H9 (cell line): ENCODE results near the gene PLPPR5. TPM values are rescaled to one million over a fixed set of nuclear protein-coding genes. Genes with fewer than 3 reads are reported as not detected.

Source experiments
- DNase-seq: peaks from one replicate; pipeline ENCODE4 v3.0.0-alpha.2; 2017
- H2AFZ ChIP-seq: one replicate; pipeline ENCODE4 v1.6.1; 2013; ENCODE audit warnings: mild to moderate bottlenecking, low read length, control low read depth, moderate library complexity
- H2AK5ac ChIP-seq: 2 replicates; pipeline ENCODE4 v1.6.1; 2013; ENCODE audit warnings: low read length, control low read depth, mixed read lengths; ENCODE audit not compliant: insufficient read length
- H2BK120ac ChIP-seq: one replicate; pipeline ENCODE4 v1.6.1; 2013; ENCODE audit warnings: low read depth, mild to moderate bottlenecking, low read length, control low read depth, inconsistent platforms; ENCODE audit not compliant: poor library complexity, severe bottlenecking
- H2BK12ac ChIP-seq: 2 replicates; pipeline ENCODE4 v1.6.1; 2013; ENCODE audit warnings: low read length, control low read depth, mixed read lengths, low read depth; ENCODE audit not compliant: insufficient read length
- H2BK15ac ChIP-seq: 2 replicates; pipeline ENCODE4 v1.6.1; 2013; ENCODE audit warnings: low read depth, low read length, control low read depth
- H2BK20ac ChIP-seq: one replicate; pipeline ENCODE4 v1.6.1; 2013; ENCODE audit warnings: low read depth, mild to moderate bottlenecking, low read length, control low read depth, inconsistent platforms; ENCODE audit not compliant: poor library complexity, severe bottlenecking
- H2BK5ac ChIP-seq: 2 replicates; pipeline ENCODE4 v1.6.1; 2013; ENCODE audit warnings: low read length, control low read depth, mixed read lengths; ENCODE audit not compliant: insufficient read length
- H3K14ac ChIP-seq: 2 replicates; pipeline ENCODE4 v1.6.1; 2013; ENCODE audit warnings: low read length, control low read depth; ENCODE audit not compliant: insufficient read depth
- H3K18ac ChIP-seq: 2 replicates; pipeline ENCODE4 v1.6.1; 2013; ENCODE audit warnings: low read depth, mild to moderate bottlenecking, mixed read lengths, low read length, control low read depth; ENCODE audit not compliant: insufficient read length
- H3K23ac ChIP-seq: 2 replicates; pipeline ENCODE4 v1.6.1; 2013; ENCODE audit warnings: low read length, control low read depth, mixed read lengths, low read depth; ENCODE audit not compliant: insufficient read length
- H3K23me2 ChIP-seq: 2 replicates; pipeline ENCODE4 v1.6.1; 2013; ENCODE audit warnings: low read depth, mild to moderate bottlenecking, mixed read lengths, low read length, control low read depth; ENCODE audit not compliant: insufficient read length, poor library complexity, severe bottlenecking
- H3K27ac ChIP-seq: 2 replicates; pipeline ENCODE4 v1.5.1; 2013; ENCODE audit warnings: low read length, control low read depth, mixed read lengths, low read depth; ENCODE audit not compliant: insufficient read length
- H3K27me3 ChIP-seq: 2 replicates; pipeline ENCODE4 v1.6.1; 2013; ENCODE audit warnings: low read length, control low read depth, inconsistent platforms; ENCODE audit not compliant: insufficient read depth
- H3K4ac ChIP-seq: 2 replicates; pipeline ENCODE4 v1.6.1; 2013; ENCODE audit warnings: low read depth, mild to moderate bottlenecking, control low read depth, inconsistent platforms, low read length, moderate library complexity
- H3K4me1 ChIP-seq: 2 replicates; pipeline ENCODE4 v1.6.1; 2013; ENCODE audit warnings: low read length, control low read depth, inconsistent platforms; ENCODE audit not compliant: insufficient read depth
- H3K4me2 ChIP-seq: 2 replicates; pipeline ENCODE4 v1.6.1; 2013; ENCODE audit warnings: low read length, control low read depth, mixed read lengths; ENCODE audit not compliant: insufficient read length, insufficient read depth
- H3K56ac ChIP-seq: 2 replicates; pipeline ENCODE4 v1.6.1; 2013; ENCODE audit warnings: low read depth, mild to moderate bottlenecking, mixed read lengths, low read length, control low read depth; ENCODE audit not compliant: insufficient read length
- H3K79me1 ChIP-seq: 2 replicates; pipeline ENCODE4 v1.6.1; 2013; ENCODE audit warnings: low read depth, mild to moderate bottlenecking, moderate library complexity, low read length, control low read depth, inconsistent platforms; ENCODE audit not compliant: insufficient read depth, poor library complexity, severe bottlenecking
- H3K79me2 ChIP-seq: 2 replicates; pipeline ENCODE4 v1.6.1; 2013; ENCODE audit warnings: low read length, control low read depth, inconsistent platforms; ENCODE audit not compliant: insufficient read depth
- H3K9ac ChIP-seq: 2 replicates; pipeline ENCODE4 v1.6.1; 2013; ENCODE audit warnings: low read length, control low read depth, mixed read lengths; ENCODE audit not compliant: insufficient read length; ENCODE audit errors: extremely low read depth
- H3K9me3 ChIP-seq: one replicate; pipeline ENCODE4 v1.6.1; 2013; ENCODE audit warnings: low read depth, low read length, inconsistent platforms; ENCODE audit not compliant: control insufficient read depth
- H3T11ph ChIP-seq: one replicate; pipeline ENCODE4 v1.6.1; 2013; ENCODE audit warnings: mild to moderate bottlenecking, low read length, control low read depth, inconsistent platforms
- H4K20me1 ChIP-seq: one replicate; pipeline ENCODE4 v1.6.1; 2013; ENCODE audit not compliant: control insufficient read depth, insufficient read length, insufficient read depth
- H4K5ac ChIP-seq: 2 replicates; pipeline ENCODE4 v1.6.1; 2013; ENCODE audit warnings: low read depth, mild to moderate bottlenecking, mixed read lengths, low read length, control low read depth; ENCODE audit not compliant: insufficient read length
- H4K8ac ChIP-seq: replicated peaks from 2 replicates; pipeline ENCODE4 v1.6.1; 2013; ENCODE audit warnings: low read length, control low read depth, mixed read lengths, low read depth; ENCODE audit not compliant: insufficient read length
- H4K91ac ChIP-seq: 2 replicates; pipeline ENCODE4 v1.6.1; 2013; ENCODE audit warnings: low read depth, mild to moderate bottlenecking, moderate library complexity, mixed read lengths, low read length, control low read depth; ENCODE audit not compliant: insufficient read length
- H3K27ac Mint-ChIP-seq, 3 experiments: 2 replicates in 2 of 3; 3 replicates in 1 of 3; pipeline ENCODE4 v1.8.0; 2020 to 2021; ENCODE audit warnings: mixed read lengths in 3 of 3, mild to moderate bottlenecking in 1 of 3, moderate library complexity in 1 of 3
- H3K27me3 Mint-ChIP-seq: 2 replicates; pipeline ENCODE4 v1.8.0; 2021; ENCODE audit warnings: low read depth, mild to moderate bottlenecking, moderate library complexity, mixed read lengths
- H3K36me3 Mint-ChIP-seq, 3 experiments: 2 replicates in 2 of 3; 3 replicates in 1 of 3; pipeline ENCODE4 v1.8.0; 2020 to 2021; ENCODE audit warnings: low read depth in 3 of 3, mixed read lengths in 3 of 3; ENCODE audit not compliant: insufficient read depth in 1 of 3
- H3K4me1 Mint-ChIP-seq, 2 experiments: 2 replicates each; pipeline ENCODE4 v1.8.0; 2020; ENCODE audit warnings: mixed read lengths in 2 of 2
- H3K4me3 Mint-ChIP-seq, 2 experiments: 2 replicates in 1 of 2; 3 replicates in 1 of 2; pipeline ENCODE4 v1.8.0; 2020 to 2021; ENCODE audit warnings: mild to moderate bottlenecking in 2 of 2, mixed read lengths in 2 of 2, moderate library complexity in 1 of 2
- H3K9me3 Mint-ChIP-seq, 2 experiments: 2 replicates in 1 of 2; 3 replicates in 1 of 2; pipeline ENCODE4 v1.8.0; 2020; ENCODE audit warnings: mild to moderate bottlenecking in 2 of 2, mixed read lengths in 2 of 2, moderate library complexity in 1 of 2
- CTCF ChIP-seq: fragments of 200-600 bp; sonication (generic); conservative IDR thresholded peaks from 3 replicates; pipeline ENCODE4 v1.8.0; 2021; ENCODE audit warnings: antibody characterized with exemption, mild to moderate bottlenecking
- WGBS: extraction: QIAGEN DNeasy Blood & Tissue Kit; methylation state at CpG from one replicate; pipeline ENCODE4 v1.1.7; 2013; ENCODE audit warnings: missing lambda C conversion rate, low lambda C conversion rate, mixed read lengths; ENCODE audit not compliant: insufficient read length; ENCODE audit errors: extremely low coverage; 5-methylcytosine and 5-hydroxymethylcytosine counted together
- total RNA-seq: library from RNA; stranded (reverse); gene quantifications from 2 replicates; pipeline ENCODE4 v1.2.1, GENCODE V29; 2021

The PLPPR5 gene
- total RNA-seq, 1 experiment from 2014 or later, result 1.4 TPM

DNA sequence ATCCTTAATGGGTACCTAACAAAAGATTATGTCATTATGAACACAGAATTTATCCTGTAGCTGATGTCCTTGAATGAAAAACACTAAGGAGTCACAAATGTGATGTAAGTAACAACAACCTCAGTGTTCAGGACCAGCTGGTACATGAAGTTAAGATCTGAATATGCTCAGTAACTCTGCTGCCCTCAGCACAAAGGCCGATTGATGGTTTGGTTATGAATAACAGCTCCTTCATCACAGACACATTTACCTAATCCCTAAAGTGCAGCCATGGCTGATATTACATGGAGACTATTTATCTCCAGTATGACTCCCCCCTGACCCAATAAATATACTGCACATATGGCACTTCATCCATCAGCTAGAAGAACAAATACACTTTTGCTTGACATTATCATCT lies 75.2 kb downstream of the PLPPR5 start:
- no peak overlapping the region for H2BK5ac ChIP-seq
- H3K23ac ChIP-seq, result no peak overlapping the region
- no peak overlapping the region for H4K5ac ChIP-seq
- H3K18ac ChIP-seq, result no peak overlapping the region
- no peak overlapping the region for H3K56ac ChIP-seq
- H2BK15ac ChIP-seq, result no peak overlapping the region
- no peak overlapping the region for H3K4ac ChIP-seq
- Mint-ChIP-seq H3K27ac (no peak overlapping the region), H3K36me3 (peaks cover 2 to 4% (median 2%) of the 10 kb centered on the region in 3 experiments; a peak in 4 of 7 replicates), H3K9me3 (peaks cover 2 to 3% of the 10 kb centered on the region in 2 experiments; a peak in 3 of 5 replicates), H3K27me3 (no peaks in the 10 kb centered on the region), H3K4me1 (peaks cover 8 to 12% of the 10 kb centered on the region in 2 experiments), H3K4me3 (no peak overlapping the region)
- no peaks in the 10 kb centered on the region for H3K27me3 ChIP-seq
- no peaks in the 10 kb centered on the region for H3K79me2 ChIP-seq
- no peak overlapping the region for H2AFZ ChIP-seq
- no peaks in the 10 kb centered on the region for H3K23me2 ChIP-seq
- H4K8ac ChIP-seq, result no peak overlapping the region
- H2BK20ac ChIP-seq, result no peak overlapping the region
- no peak for DNase-seq
- no peak overlapping the region for H4K91ac ChIP-seq
- H4K20me1 ChIP-seq, result no peaks in the 10 kb centered on the region
- H3K79me1 ChIP-seq, result no peaks in the 10 kb centered on the region
- no peak overlapping the region for H2BK120ac ChIP-seq
- no peak overlapping the region for H3K14ac ChIP-seq
- no peak overlapping the region for H3K4me2 ChIP-seq
- H3K9me3 ChIP-seq, result no peaks in the 10 kb centered on the region
- WGBS, result no CpG with 5 or more reads among the region's 1 CpG
- no peak overlapping the region for H3K27ac ChIP-seq
- no peak overlapping the region for H3K9ac ChIP-seq
- TF ChIP-seq CTCF, result no peak
- H3K4me1 ChIP-seq, result no peaks in the 10 kb centered on the region; the same call in 1 of the 2 replicates
- H3T11ph ChIP-seq, result no peak overlapping the region
- H2BK12ac ChIP-seq, result no peak overlapping the region
- no peak overlapping the region for H2AK5ac ChIP-seq
